Fibroblast of pulmonary artery (primary cell): ENCODE results near the gene FNDC7.

ENCODE experiments used
- DNase-seq: peaks from one replicate; pipeline ENCODE4 v3.0.0-alpha.2; 2010; ENCODE audit warnings: low read depth
- H3K4me3 ChIP-seq: replicated peaks from 2 replicates; pipeline ENCODE4 v1.5.1; 2011; ENCODE audit warnings: low read depth, mild to moderate bottlenecking, control low read depth, low read length, moderate library complexity
- TF ChIP-seq, protein P1 (sequence below): IDR thresholded peaks from 2 replicates; pipeline ENCODE4 v1.5.1; 2011; ENCODE audit warnings: mild to moderate bottlenecking, control low read depth, low read length, inconsistent platforms; ENCODE audit errors: missing control alignments

FNDC7 gene

DNA sequence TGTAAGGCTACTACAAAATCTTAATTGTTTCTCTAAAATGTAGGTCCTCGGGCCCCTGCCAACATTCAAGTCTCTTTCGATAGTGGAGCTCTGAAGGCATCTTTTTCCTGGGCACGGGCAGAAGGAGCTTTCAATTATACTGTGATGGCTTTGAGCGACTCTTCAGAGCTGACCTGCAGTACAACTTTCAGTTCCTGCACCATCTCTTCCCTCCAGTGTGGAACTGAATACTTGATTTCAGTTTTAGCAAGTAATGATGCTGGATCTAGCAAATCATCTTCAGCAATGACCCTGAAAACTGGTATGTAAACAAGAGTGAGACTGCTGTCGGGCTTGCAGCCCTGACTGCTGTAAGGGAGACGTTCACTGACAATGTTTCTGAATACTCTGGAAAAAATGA lies 9.6 kb downstream of the FNDC7 start:
- no peak for DNase-seq
- H3K4me3 ChIP-seq = no peak overlapping the region

DNA sequence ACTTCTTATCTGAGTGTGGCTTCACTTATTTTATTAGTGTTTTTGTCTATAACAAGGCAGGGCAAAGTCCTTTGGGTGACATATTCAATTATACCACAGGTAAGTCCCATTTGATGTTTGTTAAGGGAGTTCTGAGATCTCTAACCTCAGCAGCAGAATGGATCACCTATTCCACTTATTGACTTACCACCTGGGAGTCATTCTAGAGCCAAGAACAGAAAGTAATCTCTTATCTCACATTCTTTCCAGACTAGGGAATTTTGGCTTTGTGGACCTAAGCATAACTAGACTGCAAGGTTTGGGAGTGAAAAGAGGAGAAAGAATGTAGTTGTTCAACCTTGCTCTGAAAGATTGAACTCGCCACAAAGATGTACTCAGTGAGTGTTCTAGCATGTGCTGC lies 13.2 kb downstream of the FNDC7 start:
- TF ChIP-seq, protein P1, sequence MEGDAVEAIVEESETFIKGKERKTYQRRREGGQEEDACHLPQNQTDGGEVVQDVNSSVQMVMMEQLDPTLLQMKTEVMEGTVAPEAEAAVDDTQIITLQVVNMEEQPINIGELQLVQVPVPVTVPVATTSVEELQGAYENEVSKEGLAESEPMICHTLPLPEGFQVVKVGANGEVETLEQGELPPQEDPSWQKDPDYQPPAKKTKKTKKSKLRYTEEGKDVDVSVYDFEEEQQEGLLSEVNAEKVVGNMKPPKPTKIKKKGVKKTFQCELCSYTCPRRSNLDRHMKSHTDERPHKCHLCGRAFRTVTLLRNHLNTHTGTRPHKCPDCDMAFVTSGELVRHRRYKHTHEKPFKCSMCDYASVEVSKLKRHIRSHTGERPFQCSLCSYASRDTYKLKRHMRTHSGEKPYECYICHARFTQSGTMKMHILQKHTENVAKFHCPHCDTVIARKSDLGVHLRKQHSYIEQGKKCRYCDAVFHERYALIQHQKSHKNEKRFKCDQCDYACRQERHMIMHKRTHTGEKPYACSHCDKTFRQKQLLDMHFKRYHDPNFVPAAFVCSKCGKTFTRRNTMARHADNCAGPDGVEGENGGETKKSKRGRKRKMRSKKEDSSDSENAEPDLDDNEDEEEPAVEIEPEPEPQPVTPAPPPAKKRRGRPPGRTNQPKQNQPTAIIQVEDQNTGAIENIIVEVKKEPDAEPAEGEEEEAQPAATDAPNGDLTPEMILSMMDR = no peak

More for the DNA sequence above, 9.6 kb downstream of the FNDC7 start:
- TF ChIP-seq, protein P1 = no peak

DNA sequence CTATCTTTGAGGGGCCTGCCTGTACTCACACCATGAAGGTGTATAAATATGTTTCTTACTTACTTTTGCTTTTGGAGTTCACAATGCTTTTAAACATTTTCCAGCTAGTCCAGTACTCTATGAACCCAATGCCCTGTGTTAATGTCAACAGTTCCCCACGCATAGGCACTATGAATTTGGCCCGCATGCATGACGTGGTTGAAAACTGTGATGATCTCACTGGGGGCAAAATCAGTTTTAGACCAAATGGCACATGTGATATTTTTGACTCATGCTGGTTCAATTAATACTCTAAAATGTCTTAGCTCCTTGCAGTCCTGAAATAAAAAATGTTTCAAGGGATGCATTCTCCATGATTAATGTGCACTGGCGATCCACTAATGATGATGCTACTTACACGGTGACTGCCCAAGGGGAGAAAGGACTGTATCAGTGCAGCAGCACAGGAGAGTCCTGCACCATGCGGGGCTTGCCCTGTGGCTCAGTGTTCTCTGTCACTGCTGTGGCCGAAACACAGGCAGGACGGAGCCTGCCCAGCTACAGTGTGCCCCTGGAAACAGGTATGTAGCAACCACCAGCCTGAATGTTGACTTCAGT lies 15.7 kb downstream of the FNDC7 start:
- DNase-seq = no peak
- TF ChIP-seq, protein P1 = no peak
- H3K4me3 ChIP-seq = no peak overlapping the region

More for the DNA sequence above, 13.2 kb downstream of the FNDC7 start:
- no peak overlapping the region for H3K4me3 ChIP-seq
- no peak for DNase-seq

DNA sequence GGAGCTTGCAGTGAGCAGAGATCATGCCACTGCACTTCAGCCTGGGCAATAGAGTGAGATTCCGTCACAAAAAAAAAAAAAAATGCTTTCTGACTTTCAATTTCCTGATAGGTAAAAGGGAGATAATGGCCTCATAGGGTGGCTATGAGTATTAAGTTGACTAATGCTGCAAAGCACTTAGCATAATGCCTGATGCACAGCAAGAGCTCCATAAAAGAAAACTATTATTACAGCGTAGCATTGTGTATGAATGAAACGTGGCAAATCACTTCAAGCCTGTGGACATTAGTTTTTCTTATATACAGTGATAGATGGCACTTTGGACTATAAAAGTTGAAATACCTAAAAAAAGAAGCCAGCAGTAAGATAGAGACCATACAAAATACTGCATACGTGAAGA lies 16.8 kb downstream of the FNDC7 start:
- TF ChIP-seq, protein P1 = no peak
- H3K4me3 ChIP-seq = no peak overlapping the region
- no peak for DNase-seq

DNA sequence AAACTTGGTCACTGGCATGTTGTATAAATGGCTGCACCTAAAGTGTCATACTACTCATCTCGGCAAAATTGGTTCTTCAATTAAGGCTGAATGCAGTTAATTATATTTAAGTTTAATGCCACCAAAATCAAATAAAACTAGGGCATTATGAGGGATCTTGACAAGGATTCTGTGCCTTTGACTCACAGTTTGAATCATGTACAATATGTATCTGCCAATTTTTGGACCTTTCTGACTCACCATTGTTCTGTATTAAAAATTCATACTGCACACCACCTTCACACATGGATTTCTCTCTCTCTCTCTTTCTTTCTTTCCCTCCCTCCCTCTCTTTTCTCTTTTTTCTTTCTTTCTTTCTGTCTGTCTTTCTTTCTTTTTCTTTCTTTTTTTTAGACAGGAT lies 19.7 kb downstream of the FNDC7 start:
- TF ChIP-seq, protein P1 = no peak
- H3K4me3 ChIP-seq = no peak overlapping the region
- DNase-seq = no peak

DNA sequence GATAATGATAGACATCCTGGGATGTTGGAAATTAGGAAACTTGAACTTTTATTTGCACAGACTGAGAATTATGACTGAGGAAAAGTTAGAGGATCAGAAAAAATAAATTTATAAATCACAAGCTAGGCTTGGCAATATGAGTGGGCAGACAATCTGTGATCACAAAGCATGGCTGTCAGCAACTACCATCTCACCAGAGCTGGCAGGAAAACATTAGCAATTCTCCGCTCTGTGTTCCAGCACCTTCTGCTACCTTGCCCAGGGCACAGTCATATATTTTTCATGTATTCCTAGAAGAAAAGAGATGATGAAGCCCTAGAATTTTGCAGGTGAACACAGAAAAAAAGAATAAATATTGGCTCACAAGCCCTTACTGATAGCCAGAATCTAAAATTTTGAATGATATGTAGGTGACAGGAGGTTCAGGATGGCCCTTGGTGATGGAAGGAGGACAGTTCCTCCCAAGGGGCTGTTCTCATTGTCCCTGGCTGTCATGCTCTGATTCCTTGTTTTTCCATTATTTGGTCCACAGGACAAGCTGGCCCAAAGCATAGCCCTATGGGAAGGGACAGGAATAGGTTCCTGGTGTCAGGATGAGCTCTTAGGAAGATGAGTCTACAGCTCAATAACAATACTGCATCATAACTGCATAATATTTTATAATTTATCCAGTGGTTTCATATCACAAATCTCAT lies 21.6 kb downstream of the FNDC7 start:
- no peak for DNase-seq
- H3K4me3 ChIP-seq = no peak overlapping the region
- TF ChIP-seq, protein P1 = no peak

DNA sequence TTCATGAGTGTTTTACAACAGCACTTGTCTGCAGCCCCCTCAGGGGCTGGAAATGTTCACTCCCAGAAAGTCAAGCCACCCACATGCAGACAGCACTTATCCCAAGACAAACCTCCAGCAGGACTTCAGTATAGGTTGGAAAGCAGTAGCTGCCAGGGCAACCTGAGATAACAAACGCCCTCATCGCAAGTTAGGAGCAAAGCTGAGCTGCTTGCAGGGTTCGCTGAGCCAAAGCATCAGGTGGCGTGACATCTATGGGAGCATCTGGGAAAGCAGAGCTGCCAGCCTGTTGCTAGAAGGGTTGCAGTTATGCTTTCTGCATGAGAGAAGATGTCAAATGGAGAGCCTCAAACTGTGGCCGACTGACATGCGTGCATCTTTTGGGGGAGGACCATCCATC lies 29.5 kb downstream of the FNDC7 start:
- DNase-seq = no peak
- H3K4me3 ChIP-seq = no peak overlapping the region
- TF ChIP-seq, protein P1 = no peak
